Daoy (cell line): Measurements from ENCODE around the gene PTPRM. TPM values are rescaled to one million over a fixed set of nuclear protein-coding genes. Genes with fewer than 3 reads are reported as not detected.
A peak's percentile ranks its signal among the peaks of the same experiment; 100 is the strongest.

ENCODE experiments used
- DNase-seq: peaks from one replicate; pipeline ENCODE4 v3.0.0-alpha.2; 2015; ENCODE audit warnings: low read depth
- total RNA-seq: library from RNA; depleted of rRNA; stranded (reverse); fragments of >200 nt; shearing (Covaris generic); gene quantifications from 2 replicates; pipeline ENCODE4 v1.2.3, GENCODE V29; 2014

PTPRM gene
- total RNA-seq, 1 experiment from 2014 or later, result 13.0 TPM

GRCh38 chr18:8107426-8107825, 540.3 kb downstream of the PTPRM start:
- no peak for DNase-seq

DNA sequence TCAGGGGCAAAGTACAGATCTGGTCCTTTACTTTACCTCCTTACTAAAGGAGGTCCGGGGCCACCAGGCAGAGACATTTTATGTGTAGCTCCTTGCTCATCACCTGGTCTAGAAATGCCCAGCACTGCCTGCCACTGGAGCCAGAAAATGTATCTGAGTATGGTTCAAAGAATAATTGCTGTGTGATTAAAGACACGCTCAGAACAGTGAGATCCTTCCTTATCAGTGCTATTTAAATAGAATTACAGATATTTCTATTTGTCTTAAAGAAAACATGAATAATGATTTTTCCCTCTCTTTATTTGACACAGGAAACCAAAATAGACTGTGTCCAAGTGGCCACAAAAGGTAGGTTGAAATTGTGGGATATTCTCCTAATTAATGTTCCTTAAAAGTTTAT, 547.4 kb downstream of the PTPRM start:
- DNase-seq, result no peak

- DNase-seq, result peak; percentile 35
Measured at GRCh38 chr18:8116341-8117005, 549.4 kb downstream of the PTPRM start.

GRCh38 chr18:8117006-8117371, 549.9 kb downstream of the PTPRM start:
- no peak for DNase-seq

- DNase-seq, result no peak
Measured at GRCh38 chr18:8121101-8121500, 554.0 kb downstream of the PTPRM start.

GRCh38 chr18:8121942-8122480, 554.9 kb downstream of the PTPRM start:
- peak; percentile 27 for DNase-seq

DNA sequence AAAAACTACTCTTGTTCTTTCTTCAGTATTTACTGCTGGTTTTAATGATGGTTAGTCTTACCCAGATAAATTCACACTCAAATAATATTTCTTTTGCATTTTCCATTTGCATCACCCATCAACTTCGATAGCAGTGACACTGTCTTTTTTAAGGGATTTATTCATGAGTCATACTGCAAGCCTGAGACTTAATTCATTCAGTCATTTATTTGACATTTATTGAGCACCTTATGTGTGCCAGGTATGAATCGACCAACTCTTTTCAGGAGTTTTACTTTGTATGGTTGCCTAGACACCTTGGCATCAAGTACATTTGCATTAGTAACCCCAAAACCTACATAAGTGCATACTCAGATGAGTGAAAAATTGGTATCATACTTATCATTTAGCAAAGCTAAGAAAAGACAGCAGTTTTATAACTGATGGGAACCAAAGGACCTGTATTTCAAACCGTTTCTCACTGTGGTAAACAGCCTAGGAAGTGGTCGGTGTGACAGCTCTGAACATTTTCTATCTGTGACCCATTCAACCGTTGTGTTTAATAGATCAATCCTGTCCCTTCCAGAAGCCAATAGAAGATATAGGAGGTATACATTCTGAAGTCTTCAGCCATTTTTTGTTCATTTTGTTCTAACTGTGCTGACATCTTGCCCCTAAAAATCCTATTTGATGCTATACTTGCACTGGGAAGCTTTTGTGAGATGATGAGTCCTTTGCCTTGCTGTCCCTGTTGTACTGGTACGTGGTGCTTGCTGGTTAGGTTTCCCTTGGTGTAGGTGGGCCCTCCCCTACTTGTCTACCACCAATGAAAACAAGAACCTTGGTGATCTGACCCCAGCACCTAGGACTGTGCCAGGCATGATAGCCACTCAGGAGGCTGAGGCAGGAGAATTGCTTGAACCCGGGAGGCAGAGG, 557.4 kb downstream of the PTPRM start:
- no peak for DNase-seq

- no peak for DNase-seq
Measured at GRCh38 chr18:8130096-8130495, 563.0 kb downstream of the PTPRM start.

GRCh38 chr18:8133032-8133431, 565.9 kb downstream of the PTPRM start:
- DNase-seq, result no peak

DNA sequence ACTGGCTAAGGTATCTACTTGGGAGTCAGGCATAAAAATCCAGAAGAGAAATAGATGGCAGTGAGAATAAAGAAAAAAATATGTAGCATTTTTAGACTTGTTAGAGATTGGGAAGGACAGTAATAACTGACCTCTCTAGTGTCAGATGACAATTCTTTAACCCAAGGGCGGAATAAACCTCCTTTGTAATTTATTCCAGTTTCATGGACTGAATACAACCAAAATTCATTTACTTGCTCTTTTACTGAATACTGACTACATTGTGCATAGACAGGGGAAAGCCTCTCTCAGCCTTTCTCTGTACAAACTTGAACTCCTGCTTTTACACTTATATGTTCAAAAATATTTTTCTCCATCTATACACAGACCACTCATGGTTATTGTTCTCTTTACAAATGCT, 566.8 kb downstream of the PTPRM start:
- DNase-seq, result no peak

GRCh38 chr18:8139127-8139527, 572.0 kb downstream of the PTPRM start:
- no peak for DNase-seq

- DNase-seq, result no peak
Measured at GRCh38 chr18:8139891-8140406, 572.8 kb downstream of the PTPRM start.

DNA sequence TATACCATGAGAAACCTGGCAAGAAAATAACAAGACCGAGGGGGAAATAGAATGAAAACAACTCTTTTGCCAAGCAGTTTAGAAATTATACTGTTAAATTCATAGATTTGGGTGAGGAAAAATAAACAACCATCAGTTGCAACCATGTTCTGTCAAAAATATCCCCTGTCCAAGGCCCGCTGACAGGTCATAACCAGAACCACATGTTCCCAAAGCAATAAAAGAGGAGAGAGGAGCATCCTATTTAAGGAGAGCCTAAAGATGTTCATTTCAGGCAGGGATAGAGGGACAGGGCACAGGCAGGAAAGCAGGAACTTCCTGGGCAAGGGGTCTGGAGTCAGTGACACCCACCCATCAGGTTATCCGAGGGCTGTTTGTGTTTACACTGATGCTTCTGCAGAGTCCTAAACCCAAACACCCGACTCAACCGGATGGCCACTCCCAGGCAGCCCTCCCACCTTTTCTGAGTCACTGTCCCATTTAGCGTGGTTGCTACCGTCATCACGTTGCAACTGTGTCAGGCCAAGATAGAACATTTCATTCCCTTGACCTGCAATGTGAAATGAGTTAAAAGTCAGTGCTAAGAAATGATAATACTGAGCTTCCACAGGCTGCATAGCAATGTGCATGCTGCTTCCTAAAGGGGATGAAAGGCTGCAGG, 573.9 kb downstream of the PTPRM start:
- DNase-seq, result peak; percentile 29

- DNase-seq, result peak; percentile 9
Measured at GRCh38 chr18:8142131-8142711, 575.1 kb downstream of the PTPRM start.

GRCh38 chr18:8142932-8143331, 575.8 kb downstream of the PTPRM start:
- no peak for DNase-seq

- DNase-seq, result no peak
Measured at GRCh38 chr18:8151181-8151580, 584.1 kb downstream of the PTPRM start.

GRCh38 chr18:8153887-8154583, 586.9 kb downstream of the PTPRM start:
- DNase-seq, result peak; percentile 3

GRCh38 chr18:8162802-8163201, 595.7 kb downstream of the PTPRM start:
- no peak for DNase-seq

DNA sequence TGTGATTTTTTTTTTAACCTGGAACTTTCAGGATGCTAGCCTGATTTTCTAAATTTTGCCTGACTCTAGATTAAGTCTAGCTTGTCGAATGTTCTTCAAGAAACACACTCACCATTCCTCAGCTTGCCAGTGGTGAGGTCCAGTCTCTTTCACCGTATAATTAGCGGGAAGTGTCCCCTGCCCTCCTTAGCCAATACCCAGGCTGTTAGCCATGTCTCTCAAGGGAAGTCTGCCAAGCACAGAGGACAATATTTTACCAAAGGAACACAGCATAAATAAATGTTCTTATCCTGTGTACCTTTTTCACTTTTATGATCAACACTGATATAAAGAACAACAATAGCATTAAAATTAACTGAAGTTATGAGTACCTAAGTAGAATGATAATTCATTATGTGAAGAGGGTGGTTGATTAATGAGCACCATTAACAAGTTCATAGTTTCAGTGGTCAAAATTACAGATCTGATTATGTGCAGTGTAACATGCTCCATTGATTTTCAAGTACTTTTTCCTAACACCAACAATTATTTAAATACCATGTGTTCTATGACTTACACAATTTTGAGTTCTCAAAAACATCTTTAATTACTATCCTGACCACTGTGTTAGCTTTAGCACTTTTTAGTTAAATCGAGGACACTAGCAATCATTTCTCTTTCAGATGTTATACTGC, 596.3 kb downstream of the PTPRM start:
- DNase-seq, result no peak

GRCh38 chr18:8165095-8165494, 598.0 kb downstream of the PTPRM start:
- DNase-seq, result no peak

- no peak for DNase-seq
Measured at GRCh38 chr18:8167026-8167425, 599.9 kb downstream of the PTPRM start.
